ENCODE measurements around the gene NLGN1.

GRCh38 chr3:173663696-173664111 lies 266.2 kb downstream of the NLGN1 start:
- TF ChIP-seq CTCF (IDR thresholded peaks at IDR 0.05), result no peak
- no peak for TF ChIP-seq POLR2A (IDR thresholded peaks at IDR 0.05; ENCODE audit: low read depth)
- no peak for TF ChIP-seq EP300 (IDR thresholded peaks at IDR 0.05)
- TF ChIP-seq POLR2AphosphoS5 (IDR thresholded peaks at IDR 0.05), result no peak
